IPS DF 6.9 (cell line): ENCODE data around the gene KIF26B.
"Not testable (repeated sequence)": the region's sequence is repeated elsewhere in the genome, so short reads cannot be mapped to it uniquely, and the experiment has no call there.

ENCODE experiments used
- DNase-seq: peaks from one replicate; pipeline ENCODE4 v3.0.0-alpha.2; 2013; ENCODE audit warnings: low read depth, low spot score
- H3K27ac ChIP-seq: one replicate; pipeline ENCODE4 v1.5.1; 2013; ENCODE audit warnings: low read length, control low read depth
- H3K27me3 ChIP-seq: 2 replicates; pipeline ENCODE4 v1.6.1; 2013; ENCODE audit warnings: mild to moderate bottlenecking, low read length; ENCODE audit not compliant: control insufficient read depth, insufficient read depth
- H3K36me3 ChIP-seq: 2 replicates; pipeline ENCODE4 v1.6.1; 2013; ENCODE audit warnings: low read length; ENCODE audit not compliant: control insufficient read depth, insufficient read depth
- H3K4me1 ChIP-seq: 2 replicates; pipeline ENCODE4 v1.6.1; 2013; ENCODE audit warnings: low read length; ENCODE audit not compliant: control insufficient read depth, insufficient read depth
- H3K4me3 ChIP-seq: 2 replicates; pipeline ENCODE4 v1.5.1; 2013; ENCODE audit warnings: mild to moderate bottlenecking, low read length
- H3K9me3 ChIP-seq: 2 replicates; pipeline ENCODE4 v1.6.1; 2013; ENCODE audit warnings: low read length, inconsistent platforms; ENCODE audit not compliant: control insufficient read depth, insufficient read depth
- WGBS: extraction: QIAGEN DNeasy Blood & Tissue Kit; methylation state at CpG from one replicate; pipeline ENCODE4 v1.1.7; 2013; ENCODE audit warnings: mixed read lengths, missing lambda C conversion rate; ENCODE audit not compliant: insufficient read length, insufficient coverage; 5-methylcytosine and 5-hydroxymethylcytosine counted together

Gene KIF26B

GRCh38 chr1:245116751-245117150 lies 38.0 kb upstream of the KIF26B start:
- no peaks in the 10 kb centered on the region for H3K9me3 ChIP-seq
- H3K27me3 ChIP-seq: no peaks in the 10 kb centered on the region
- no peak overlapping the region for H3K4me3 ChIP-seq
- H3K36me3 ChIP-seq: no peaks in the 10 kb centered on the region
- H3K4me1 ChIP-seq: no peaks in the 10 kb centered on the region
- no peak for DNase-seq
- H3K27ac ChIP-seq: no peak overlapping the region
- no CpG with 5 or more reads among the region's 3 CpGs for WGBS

DNA sequence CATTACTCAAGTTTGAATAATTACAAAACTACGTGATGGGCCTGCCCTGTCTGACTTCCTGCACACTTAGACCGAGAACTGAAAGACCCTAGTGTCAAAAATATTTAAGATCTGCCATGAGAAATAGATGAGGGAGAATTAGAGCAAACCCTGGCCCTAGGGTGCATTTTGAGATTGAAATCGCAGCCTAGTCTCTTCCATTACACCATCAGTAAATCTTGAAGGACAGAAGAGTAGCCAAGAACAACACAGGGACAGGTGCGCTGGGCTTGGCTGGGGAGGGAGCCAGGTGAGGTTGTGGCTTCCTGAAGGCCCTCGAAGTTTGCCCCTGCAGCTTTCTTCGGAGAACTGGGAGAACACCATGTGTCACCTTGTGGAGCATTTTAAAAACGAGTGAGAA lies 36.7 kb upstream of the KIF26B start:
- Histone ChIP-seq H3K4me3 (no peak overlapping the region), H3K27ac (no peak overlapping the region), H3K36me3 (no peaks in the 10 kb centered on the region), H3K4me1 (no peaks in the 10 kb centered on the region), H3K27me3 (no peaks in the 10 kb centered on the region), H3K9me3 (no peaks in the 10 kb centered on the region)
- WGBS: no CpG with 5 or more reads among the region's 7 CpGs
- no peak for DNase-seq

DNA sequence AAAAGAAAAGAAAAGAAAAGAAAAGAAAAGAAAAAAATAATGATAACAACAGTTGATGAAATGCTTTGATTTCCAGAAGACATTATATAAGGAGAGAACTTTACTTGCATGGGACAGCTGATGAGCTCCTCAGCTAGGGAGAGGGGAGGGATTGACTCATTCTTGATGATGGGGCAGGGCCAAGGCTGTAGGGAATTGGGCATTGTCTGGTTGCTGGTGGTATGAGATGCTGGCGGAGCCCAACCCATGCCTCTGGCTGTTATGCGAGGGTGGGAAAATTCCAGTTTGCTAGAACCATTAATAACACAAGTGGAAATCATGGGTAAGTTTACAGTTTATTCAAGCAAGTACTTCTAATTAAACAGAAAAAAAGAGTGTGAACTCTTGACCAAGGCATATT lies 36.0 kb upstream of the KIF26B start:
- no peaks in the 10 kb centered on the region for H3K36me3 ChIP-seq
- DNase-seq: no peak
- H3K4me3 ChIP-seq: no peak overlapping the region
- H3K9me3 ChIP-seq: no peaks in the 10 kb centered on the region
- H3K27ac ChIP-seq: no peak overlapping the region
- no CpG with 5 or more reads among the region's 2 CpGs for WGBS
- H3K27me3 ChIP-seq: no peaks in the 10 kb centered on the region
- H3K4me1 ChIP-seq: no peaks in the 10 kb centered on the region

- WGBS: no CpG with 5 or more reads among the region's 7 CpGs
- no peaks in the 10 kb centered on the region for H3K36me3 ChIP-seq
Measured at GRCh38 chr1:245121523-245121922, 33.3 kb upstream of the KIF26B start.

DNA sequence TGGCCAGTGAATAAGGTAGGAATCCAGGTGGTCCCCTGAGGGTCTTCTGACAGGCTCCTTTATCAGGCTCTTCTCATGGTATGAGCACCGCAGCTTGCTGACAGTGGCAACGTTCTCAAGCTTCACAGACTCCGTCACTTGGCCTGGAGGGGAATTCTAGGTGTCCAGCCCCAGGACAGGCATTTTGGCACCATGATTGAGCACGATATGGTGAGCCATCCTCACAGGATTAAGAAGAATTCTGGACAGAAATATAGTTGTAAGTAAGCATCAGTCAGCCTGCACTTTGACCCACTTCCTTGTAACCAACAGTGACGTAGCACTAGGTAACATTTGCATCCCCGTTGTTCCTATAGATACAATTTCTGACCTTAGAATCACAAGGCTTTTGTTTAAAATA lies 30.5 kb upstream of the KIF26B start:
- no peak overlapping the region for H3K27ac ChIP-seq
- no peaks in the 10 kb centered on the region for H3K36me3 ChIP-seq
- H3K4me3 ChIP-seq: no peak overlapping the region
- WGBS: no CpG with 5 or more reads among the region's 6 CpGs
- DNase-seq: no peak
- H3K4me1 ChIP-seq: peaks cover 2% of the 10 kb centered on the region
- H3K27me3 ChIP-seq: no peaks in the 10 kb centered on the region
- H3K9me3 ChIP-seq: no peaks in the 10 kb centered on the region

More at GRCh38 chr1:245121523-245121922, 33.3 kb upstream of the KIF26B start:
- Histone ChIP-seq H3K27ac (no peak overlapping the region), H3K27me3 (no peaks in the 10 kb centered on the region), H3K4me3 (no peak overlapping the region), H3K9me3 (no peaks in the 10 kb centered on the region), H3K4me1 (peaks cover 2% of the 10 kb centered on the region)
- DNase-seq: no peak

DNA sequence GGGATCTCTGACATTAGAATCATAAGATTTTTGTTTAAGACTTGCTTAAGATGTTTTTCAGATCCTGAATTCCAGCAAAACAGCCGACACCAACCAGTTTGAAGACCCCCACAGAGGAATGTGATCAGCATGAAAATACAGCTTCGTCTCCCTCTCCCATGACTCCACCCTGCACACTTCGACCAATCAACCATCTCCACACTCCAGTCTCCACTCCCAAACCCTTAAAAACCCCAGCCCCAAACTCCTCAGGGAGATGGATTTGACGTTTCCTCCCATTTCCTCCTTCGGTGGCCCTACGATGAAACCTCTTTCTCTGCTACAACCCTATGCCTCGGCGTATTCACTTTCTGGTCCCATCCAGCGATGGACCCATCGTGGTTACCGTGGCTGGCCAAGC lies 30.1 kb upstream of the KIF26B start:
- peaks cover 2% of the 10 kb centered on the region for H3K4me1 ChIP-seq
- H3K36me3 ChIP-seq: no peaks in the 10 kb centered on the region
- DNase-seq: no peak
- H3K4me3 ChIP-seq: no peak overlapping the region
- H3K27ac ChIP-seq: no peak overlapping the region
- no peaks in the 10 kb centered on the region for H3K27me3 ChIP-seq
- WGBS: 100% methylated on average over 1 of the region's 11 CpGs
- no peaks in the 10 kb centered on the region for H3K9me3 ChIP-seq

DNA sequence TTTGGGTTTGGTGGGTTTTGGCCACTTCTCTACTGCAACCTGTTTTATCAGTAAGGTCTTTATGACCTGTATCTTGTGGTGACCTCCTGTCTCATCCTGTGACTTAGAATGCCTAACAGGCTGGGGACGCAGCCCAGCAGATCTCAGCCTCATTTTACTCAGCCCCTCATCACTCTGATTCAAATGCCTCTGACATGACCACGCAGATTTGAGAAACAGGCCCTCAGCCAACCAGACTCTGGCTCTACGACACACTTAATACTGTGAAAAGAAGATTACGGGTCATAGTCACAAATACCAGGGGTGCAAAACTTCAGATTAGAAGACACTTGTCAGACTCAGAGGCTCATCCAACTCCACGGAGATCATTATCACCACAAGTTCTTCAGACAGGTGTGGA lies 28.3 kb upstream of the KIF26B start:
- Histone ChIP-seq H3K4me1 (peaks cover 2% of the 10 kb centered on the region), H3K27ac (no peak overlapping the region), H3K9me3 (no peaks in the 10 kb centered on the region), H3K27me3 (no peaks in the 10 kb centered on the region), H3K36me3 (no peaks in the 10 kb centered on the region), H3K4me3 (no peak overlapping the region)
- no peak for DNase-seq
- WGBS: no CpG with 5 or more reads among the region's 5 CpGs

GRCh38 chr1:245128381-245129101 lies 26.2 kb upstream of the KIF26B start:
- WGBS: no CpG with 5 or more reads among the region's 20 CpGs
- Histone ChIP-seq H3K27ac (no peak overlapping the region), H3K9me3 (no peaks in the 10 kb centered on the region), H3K36me3 (no peaks in the 10 kb centered on the region), H3K27me3 (no peaks in the 10 kb centered on the region), H3K4me1 (peaks cover 2% of the 10 kb centered on the region), H3K4me3 (no peak overlapping the region)
- no peak for DNase-seq

DNA sequence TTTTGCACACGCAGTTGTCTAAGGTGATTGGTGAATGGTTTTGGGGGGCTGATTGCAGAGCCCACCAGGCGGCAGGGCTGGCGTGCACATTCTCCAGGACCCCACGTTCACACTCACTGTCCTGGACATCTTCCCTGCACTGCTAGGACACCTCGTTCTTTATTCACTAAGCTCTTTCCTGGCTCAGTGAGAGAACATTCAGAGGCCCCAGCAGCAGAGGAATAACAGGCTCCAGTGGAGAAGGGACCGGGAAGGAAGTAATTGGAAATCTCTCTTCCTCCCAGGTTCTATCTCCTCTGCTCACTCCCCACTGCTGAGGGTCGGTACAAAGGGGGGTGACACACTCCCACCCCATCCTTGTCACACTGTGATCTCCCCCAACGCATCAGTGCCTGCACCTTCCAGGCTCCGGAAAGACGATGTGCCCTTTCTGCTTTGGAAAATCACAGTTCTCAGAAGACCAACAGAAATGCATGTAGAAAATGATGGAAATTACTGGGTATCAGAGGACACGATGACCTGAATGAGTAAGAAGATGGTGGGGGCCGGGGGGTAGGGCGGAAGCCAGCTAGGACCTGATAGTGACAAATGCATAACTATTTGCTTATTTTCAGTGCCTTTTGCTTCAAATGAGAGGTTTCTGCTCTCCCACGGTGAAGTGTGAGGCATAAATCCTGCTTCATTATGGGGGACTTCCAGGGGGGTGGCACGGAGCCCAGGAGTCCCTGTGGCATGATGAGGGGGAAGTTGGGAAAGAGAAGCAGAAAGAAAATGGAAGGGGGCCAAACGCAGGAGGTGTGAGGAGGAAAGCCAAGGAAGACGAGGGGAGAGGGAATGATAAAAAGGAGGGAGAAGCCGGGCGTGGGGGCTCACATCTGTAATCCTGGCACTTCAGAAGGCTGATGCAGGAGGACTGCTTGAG lies 25.2 kb upstream of the KIF26B start:
- no peaks in the 10 kb centered on the region for H3K9me3 ChIP-seq
- no peaks in the 10 kb centered on the region for H3K27me3 ChIP-seq
- H3K4me1 ChIP-seq: peaks cover 2% of the 10 kb centered on the region
- H3K36me3 ChIP-seq: no peaks in the 10 kb centered on the region
- no peak overlapping the region for H3K4me3 ChIP-seq
- no peak overlapping the region for H3K27ac ChIP-seq
- no CpG with 5 or more reads among the region's 19 CpGs for WGBS
- no peak for DNase-seq

- not testable (repeated sequence) for H3K36me3 ChIP-seq, H3K27ac ChIP-seq, DNase-seq, H3K4me3 ChIP-seq, H3K9me3 ChIP-seq, H3K27me3 ChIP-seq, H3K4me1 ChIP-seq
- no CpG with 5 or more reads among the region's 16 CpGs for WGBS
Measured at GRCh38 chr1:245130281-245131025, 24.3 kb upstream of the KIF26B start.
